HG03135 (cell line): ENCODE measurements around the gene RAPGEF4.
"Not testable (repeated sequence)": the region's sequence is repeated elsewhere in the genome, so short reads cannot be mapped to it uniquely, and the experiment has no call there.

Experiments
- ATAC-seq: cut with Tn5 transposase; IDR thresholded peaks from one replicate; pipeline ENCODE4 v1.9.1; 2021; ENCODE audit warnings: mild to moderate bottlenecking, moderate library complexity; ENCODE audit not compliant: unreplicated experiment

Gene RAPGEF4

GRCh38 chr2:173087214-173087581 is 351.6 kb downstream of the RAPGEF4 start:
- ATAC-seq = no peak

- no peak for ATAC-seq
These were observed 352.3 kb downstream of the RAPGEF4 start for GRCh38 chr2:173087793-173088496.

- no peak for ATAC-seq
These were observed 354.7 kb downstream of the RAPGEF4 start for GRCh38 chr2:173090276-173090877.

GRCh38 chr2:173090973-173091660 is 355.5 kb downstream of the RAPGEF4 start:
- ATAC-seq = no peak

GRCh38 chr2:173091910-173092309 is 356.3 kb downstream of the RAPGEF4 start:
- no peak for ATAC-seq

- no peak for ATAC-seq
These were observed 357.3 kb downstream of the RAPGEF4 start for GRCh38 chr2:173092844-173093402.

- ATAC-seq = not testable (repeated sequence)
These were observed 358.0 kb downstream of the RAPGEF4 start for GRCh38 chr2:173093617-173094016.

- ATAC-seq = no peak
These were observed 359.1 kb downstream of the RAPGEF4 start for GRCh38 chr2:173094731-173095130.

- ATAC-seq = no peak
These were observed 359.7 kb downstream of the RAPGEF4 start for GRCh38 chr2:173095356-173095755.

GRCh38 chr2:173099271-173099670 is 363.6 kb downstream of the RAPGEF4 start:
- ATAC-seq = no peak

GRCh38 chr2:173099804-173100203 is 364.2 kb downstream of the RAPGEF4 start:
- no peak for ATAC-seq

GRCh38 chr2:173101687-173102086 is 366.0 kb downstream of the RAPGEF4 start:
- no peak for ATAC-seq
